PC-3 (cell line): ENCODE results near the gene CHAT. TPM values are rescaled to one million over a fixed set of nuclear protein-coding genes. Genes with fewer than 3 reads are reported as not detected.

Source experiments
- ATAC-seq: fragments of 200-7000 bp; cut with Tn5 transposase; 2 replicates; pipeline ENCODE4 v1.9.1; 2020; ENCODE audit warnings: mild to moderate bottlenecking, moderate library complexity
- BruUV-seq: library from RNA; stranded (reverse); fragments of 400-500 nt; replicated peaks from 2 replicates; lab custom pipeline; 2021; lab: Mats Ljungman, UMichigan
- CTCF ChIA-PET: fragments of 300-600 bp; sonication (Branson Sonifier 250); formaldehyde crosslinking; loops from one replicate; lab custom pipeline; 2022; ENCODE audit warnings: antibody characterized with exemption; lab: Charles Lee
- POLR2A ChIA-PET: fragments of 300-600 bp; sonication (Branson Sonifier 250); formaldehyde crosslinking; loops from one replicate; lab custom pipeline; 2022; ENCODE audit warnings: antibody characterized with exemption; ENCODE audit not compliant: unreplicated experiment; lab: Charles Lee
- DNase-seq: peaks from one replicate; pipeline ENCODE4 v3.0.0-alpha.2; 2015
- H2AFZ ChIP-seq: fragments of 300-600 bp; sonication (generic); 2 replicates; pipeline ENCODE4 v1.6.0; 2016; ENCODE audit warnings: antibody characterized with exemption, low read length
- H3F3A ChIP-seq: fragments of 300-600 bp; sonication (generic); one replicate; pipeline ENCODE4 v1.6.0; 2017; ENCODE audit warnings: antibody characterized with exemption, low read length, control low read depth, mild to moderate bottlenecking; ENCODE audit not compliant: unreplicated experiment
- H3K27ac ChIP-seq: fragments of 300-600 bp; sonication (generic); 2 replicates; pipeline ENCODE4 v1.5.1; 2016; ENCODE audit warnings: mild to moderate bottlenecking, low read length
- H3K27me3 ChIP-seq: fragments of 300-600 bp; sonication (generic); 2 replicates; pipeline ENCODE4 v1.6.1; 2016; ENCODE audit warnings: low read length, mixed read lengths
- H3K36me3 ChIP-seq: fragments of 300-600 bp; sonication (generic); 2 replicates; pipeline ENCODE4 v1.6.1; 2016; ENCODE audit warnings: low read depth, mixed run types, low read length, mixed read lengths
- H3K4me1 ChIP-seq: fragments of 300-600 bp; sonication (generic); 2 replicates; pipeline ENCODE4 v1.5.1; 2016; ENCODE audit warnings: low read length; ENCODE audit not compliant: insufficient read depth
- H3K4me2 ChIP-seq: fragments of 300-600 bp; sonication (generic); 2 replicates; pipeline ENCODE4 v1.6.0; 2016; ENCODE audit warnings: low read length
- H3K4me3 ChIP-seq: fragments of 300-600 bp; sonication (generic); 2 replicates; pipeline ENCODE4 v1.5.1; 2016; ENCODE audit warnings: mild to moderate bottlenecking, low read length, mixed read lengths
- H3K79me2 ChIP-seq: fragments of 300-600 bp; sonication (generic); 2 replicates; pipeline ENCODE4 v1.6.1; 2017; ENCODE audit warnings: low read length, mixed read lengths
- H3K9ac ChIP-seq: fragments of 300-600 bp; sonication (generic); 2 replicates; pipeline ENCODE4 v1.6.0; 2016; ENCODE audit warnings: mild to moderate bottlenecking, low read length
- H3K9me2 ChIP-seq: fragments of 300-600 bp; sonication (generic); replicated peaks from 2 replicates; pipeline ENCODE4 v1.6.1; 2016; ENCODE audit warnings: mixed run types, low read length, mixed read lengths
- H3K9me3 ChIP-seq: fragments of 300-600 bp; sonication (generic); 2 replicates; pipeline ENCODE4 v1.6.1; 2016; ENCODE audit warnings: low read length, mixed read lengths
- H4K20me1 ChIP-seq: fragments of 300-600 bp; sonication (generic); 2 replicates; pipeline ENCODE4 v1.6.1; 2016; ENCODE audit warnings: low read length, mixed read lengths
- EZH2 ChIP-seq: fragments of 300-600 bp; sonication (generic); IDR thresholded peaks from one replicate; pipeline ENCODE4 v1.6.1; 2017; ENCODE audit warnings: antibody characterized with exemption, mild to moderate bottlenecking, low read length; ENCODE audit not compliant: unreplicated experiment
- EZH2phosphoT487 ChIP-seq: fragments of 300-600 bp; sonication (generic); IDR thresholded peaks from 2 replicates; pipeline ENCODE4 v1.6.1; 2018; ENCODE audit warnings: mild to moderate bottlenecking, antibody characterized with exemption, low read length, borderline replicate concordance
- intact Hi-C: fragments of 100-400 bp; cut with micrococcal nuclease; formaldehyde crosslinking; loops from 2 replicates; pipeline ENCODE4 v1.9.0; 2023
- total RNA-seq: library from RNA; depleted of rRNA; stranded (reverse); fragments of >200 nt; gene quantifications from 2 replicates; pipeline ENCODE4 v1.2.3, GENCODE V29; 2014; rRNA removed
- TF ChIP-seq, protein P1 (sequence below): fragments of 300-600 bp; sonication (generic); conservative IDR thresholded peaks from 2 replicates; pipeline ENCODE4 v1.5.1; 2017; ENCODE audit warnings: antibody characterized with exemption, low read depth, mild to moderate bottlenecking, low read length

The CHAT gene
- total RNA-seq, 1 experiment from 2014 or later = not detected

DNA sequence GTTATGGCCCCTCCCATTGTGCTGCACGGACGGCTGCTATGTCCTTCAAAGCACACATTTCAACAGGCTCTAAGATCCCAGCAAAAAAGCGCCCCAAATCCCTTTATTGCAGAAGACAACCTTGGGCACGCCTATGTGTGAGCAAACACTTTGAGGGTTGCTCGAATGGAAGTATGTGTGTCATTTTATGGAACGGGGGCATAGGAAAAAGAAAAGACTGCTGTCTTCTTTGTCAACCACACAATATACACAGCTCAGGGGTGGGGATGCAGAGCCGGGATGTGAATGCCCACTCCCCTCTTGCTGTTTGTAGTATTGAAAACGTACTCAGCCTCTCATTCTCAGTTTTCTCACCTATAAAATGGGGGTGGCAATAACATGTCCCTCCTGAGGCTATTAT is 97.6 kb downstream of the CHAT start:
- no TSS peak for BruUV-seq
- no peak for DNase-seq
- no peak overlapping the region for H2AFZ ChIP-seq
- H3K4me1 ChIP-seq = no peaks in the 10 kb centered on the region
- H3K9me3 ChIP-seq = 0 out of 2 replicates have a peak, but pooled peaks cover 3% of the 10 kb centered on the region
- H3K4me2 ChIP-seq = no peak overlapping the region
- ChIA-PET CTCF (no interaction called here), POLR2A (no interaction called here)
- no peak overlapping the region for H3K27ac ChIP-seq
- no peaks in the 10 kb centered on the region for H4K20me1 ChIP-seq
- H3F3A ChIP-seq = no peaks in the 10 kb centered on the region
- no peak for TF ChIP-seq EZH2
- TF ChIP-seq, protein P1, sequence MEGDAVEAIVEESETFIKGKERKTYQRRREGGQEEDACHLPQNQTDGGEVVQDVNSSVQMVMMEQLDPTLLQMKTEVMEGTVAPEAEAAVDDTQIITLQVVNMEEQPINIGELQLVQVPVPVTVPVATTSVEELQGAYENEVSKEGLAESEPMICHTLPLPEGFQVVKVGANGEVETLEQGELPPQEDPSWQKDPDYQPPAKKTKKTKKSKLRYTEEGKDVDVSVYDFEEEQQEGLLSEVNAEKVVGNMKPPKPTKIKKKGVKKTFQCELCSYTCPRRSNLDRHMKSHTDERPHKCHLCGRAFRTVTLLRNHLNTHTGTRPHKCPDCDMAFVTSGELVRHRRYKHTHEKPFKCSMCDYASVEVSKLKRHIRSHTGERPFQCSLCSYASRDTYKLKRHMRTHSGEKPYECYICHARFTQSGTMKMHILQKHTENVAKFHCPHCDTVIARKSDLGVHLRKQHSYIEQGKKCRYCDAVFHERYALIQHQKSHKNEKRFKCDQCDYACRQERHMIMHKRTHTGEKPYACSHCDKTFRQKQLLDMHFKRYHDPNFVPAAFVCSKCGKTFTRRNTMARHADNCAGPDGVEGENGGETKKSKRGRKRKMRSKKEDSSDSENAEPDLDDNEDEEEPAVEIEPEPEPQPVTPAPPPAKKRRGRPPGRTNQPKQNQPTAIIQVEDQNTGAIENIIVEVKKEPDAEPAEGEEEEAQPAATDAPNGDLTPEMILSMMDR = no peak
- no peak for TF ChIP-seq EZH2phosphoT487
- intact Hi-C loops = no loop called here
- peaks cover 67% of the 10 kb centered on the region for H3K27me3 ChIP-seq
- H3K9ac ChIP-seq = no peak overlapping the region
- no peaks in the 10 kb centered on the region for H3K36me3 ChIP-seq
- ATAC-seq = peak; percentile 27
- no peak overlapping the region for H3K4me3 ChIP-seq
- no peaks in the 10 kb centered on the region for H3K9me2 ChIP-seq
- no peaks in the 10 kb centered on the region for H3K79me2 ChIP-seq

DNA sequence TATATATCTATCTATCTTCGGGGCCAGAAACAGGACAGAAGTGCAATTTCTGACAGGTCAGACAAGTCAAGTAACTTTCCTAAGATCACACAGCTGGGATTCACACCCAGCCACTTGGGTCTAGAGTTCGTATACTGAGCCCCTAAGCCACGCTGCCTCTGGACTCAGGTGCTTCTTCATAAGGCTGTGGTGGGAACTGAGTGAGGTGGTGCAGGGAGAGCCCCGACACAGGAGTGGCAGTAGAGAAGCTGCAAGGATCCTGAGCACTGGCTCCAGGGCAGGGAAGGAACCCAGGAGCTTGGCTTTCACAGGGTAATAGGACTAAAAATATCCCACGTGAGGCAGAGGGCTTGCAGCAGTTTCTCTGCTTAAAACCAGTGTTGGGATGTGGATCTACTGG is 99.4 kb downstream of the CHAT start:
- POLR2A ChIA-PET = no interaction called here
- intact Hi-C loops = no loop called here
- H3K36me3 ChIP-seq = no peaks in the 10 kb centered on the region
- H3K27ac ChIP-seq = no peak overlapping the region
- no peak for TF ChIP-seq EZH2phosphoT487
- TF ChIP-seq EZH2 = no peak
- TF ChIP-seq, protein P1 = no peak
- no peaks in the 10 kb centered on the region for H4K20me1 ChIP-seq
- H3K79me2 ChIP-seq = no peaks in the 10 kb centered on the region
- 0 out of 2 replicates have a peak, but pooled peaks cover 3% of the 10 kb centered on the region for H3K9me3 ChIP-seq
- H3F3A ChIP-seq = no peaks in the 10 kb centered on the region
- no peak for ATAC-seq
- CTCF ChIA-PET = no interaction called here
- BruUV-seq = no TSS peak
- H2AFZ ChIP-seq = no peak overlapping the region
- H3K9ac ChIP-seq = no peak overlapping the region
- no peak for DNase-seq
- no peak overlapping the region for H3K4me2 ChIP-seq
- H3K27me3 ChIP-seq = peaks cover 50% of the 10 kb centered on the region
- no peak overlapping the region for H3K4me3 ChIP-seq
- no peaks in the 10 kb centered on the region for H3K4me1 ChIP-seq
- H3K9me2 ChIP-seq = no peaks in the 10 kb centered on the region

Other genes with a start within 250 kb of the CHAT start
- gene DRGX, start 217.9 kb upstream of the CHAT start, total RNA-seq = 0.12 and 0.33 TPM in 2 replicates
- 36.7 and 43.0 TPM in 2 replicates for gene ERCC6, start 74.9 kb upstream of the CHAT start, total RNA-seq
- not detected in 2 replicates for gene SLC18A3, start 3.7 kb upstream of the CHAT start, total RNA-seq
- gene C10orf53, start 65.6 kb downstream of the CHAT start, total RNA-seq = not detected in 2 replicates
- 2.0 and 2.6 TPM in 2 replicates for gene OGDHL, start 148.3 kb downstream of the CHAT start, total RNA-seq